K562 (cell line): Measurements from ENCODE around the gene ST6GAL1. TPM values are rescaled to one million over a fixed set of nuclear protein-coding genes. Genes with fewer than 3 reads are reported as not detected.
A peak's percentile ranks its signal among the peaks of the same experiment; 100 is the strongest.

Experiments
- CHAMP1 ChIP-seq: fragments of 450-650 bp; IDR thresholded peaks from 2 replicates; pipeline ENCODE4 v1.6.1; 2016; ENCODE audit warnings: mild to moderate bottlenecking
- DPF2 ChIP-seq: fragments of 450-650 bp; IDR thresholded peaks from 2 replicates; pipeline ENCODE4 v1.6.1; 2016
- E4F1 ChIP-seq: fragments of 250-450 bp; sonication (Bioruptor Pico); IDR thresholded peaks from 2 replicates; pipeline ENCODE4 v1.5.0; 2021; ENCODE audit warnings: mild to moderate bottlenecking, borderline replicate concordance
- EP300 ChIP-seq: IDR thresholded peaks from 2 replicates; pipeline ENCODE4 v1.6.1; 2012; ENCODE audit warnings: low read length, improper control_type of control experiment
- GATA2 ChIP-seq: sonication (generic); formaldehyde crosslinking; IDR thresholded peaks from 2 replicates; pipeline ENCODE4 v1.4.0; 2020; ENCODE audit warnings: mild to moderate bottlenecking, missing genetic modification reagents
- HNRNPLL ChIP-seq: fragments of 200-400 bp; formaldehyde crosslinking; IDR thresholded peaks from 2 replicates; pipeline ENCODE4 v1.6.1; 2017; ENCODE audit warnings: low read length, low read depth, mild to moderate bottlenecking; ENCODE audit not compliant: poor library complexity, severe bottlenecking
- ILF3 ChIP-seq: fragments of 450-650 bp; IDR thresholded peaks from 2 replicates; pipeline ENCODE4 v1.6.1; 2018; ENCODE audit warnings: antibody characterized with exemption, mild to moderate bottlenecking, moderate library complexity, borderline replicate concordance
- JUNB ChIP-seq: fragments of 450-650 bp; formaldehyde crosslinking; conservative IDR thresholded peaks from 2 replicates; pipeline ENCODE4 v1.4.0; 2020; ENCODE audit warnings: mild to moderate bottlenecking
- LCOR ChIP-seq: sonication (generic); formaldehyde crosslinking; IDR thresholded peaks from 2 replicates; pipeline ENCODE4 v1.8.0; 2022; ENCODE audit warnings: mild to moderate bottlenecking, missing genetic modification reagents
- MTF1 ChIP-seq: fragments of 250-450 bp; sonication (Bioruptor Pico); IDR thresholded peaks from 2 replicates; pipeline ENCODE4 v1.9.0; 2021; ENCODE audit warnings: moderate library complexity, mild to moderate bottlenecking, inconsistent platforms, borderline replicate concordance
- MYC ChIP-seq, 2 experiments: fragments of 250-450 bp in 1 of 2; sonication (Bioruptor Pico) in 1 of 2; IDR thresholded peaks; 2 replicates each; pipeline versions ENCODE4 v1.5.1 to v1.6.1; 2012 to 2021; ENCODE audit warnings: low read depth in 2 of 2, borderline replicate concordance in 1 of 2, improper control_type of control experiment in 1 of 2, low read length in 1 of 2, mild to moderate bottlenecking in 1 of 2, moderate library complexity in 1 of 2
- NCOR1 ChIP-seq: fragments of 450-650 bp; IDR thresholded peaks from 2 replicates; pipeline ENCODE4 v1.6.1; 2016; ENCODE audit warnings: mild to moderate bottlenecking, moderate library complexity
- NFIX ChIP-seq: fragments of 250-450 bp; sonication (Bioruptor Pico); IDR thresholded peaks from 2 replicates; pipeline ENCODE4 v1.4.0; 2020; ENCODE audit warnings: low read depth, mild to moderate bottlenecking, moderate library complexity
- PTBP1 ChIP-seq: fragments of 200-400 bp; formaldehyde crosslinking; IDR thresholded peaks from 2 replicates; pipeline ENCODE4 v1.6.1; 2017; ENCODE audit warnings: low read depth, low read length
- RUNX1 ChIP-seq: sonication (generic); IDR thresholded peaks from 2 replicates; pipeline ENCODE4 v1.6.1; 2016; ENCODE audit warnings: antibody characterized with exemption, low read depth
- SMAD4 ChIP-seq: fragments of 250-450 bp; sonication (Bioruptor Pico); conservative IDR thresholded peaks from 2 replicates; pipeline ENCODE4 v1.8.0; 2021; ENCODE audit warnings: inconsistent platforms, mild to moderate bottlenecking, moderate library complexity
- SMARCA5 ChIP-seq: fragments of 450-650 bp; IDR thresholded peaks from 2 replicates; pipeline ENCODE4 v1.6.1; 2016
- TOE1 ChIP-seq, 2 experiments: fragments of 450-650 bp in 1 of 2; sonication (generic) in 1 of 2; formaldehyde crosslinking in 1 of 2; IDR thresholded peaks; 2 replicates each; pipeline versions ENCODE4 v1.7.1 to v1.8.0; 2016 to 2022; ENCODE audit warnings: borderline replicate concordance in 2 of 2, mild to moderate bottlenecking in 2 of 2, antibody characterized with exemption in 1 of 2, inconsistent platforms in 1 of 2, low read depth in 1 of 2, missing genetic modification reagents in 1 of 2, moderate library complexity in 1 of 2
- ZBTB17 ChIP-seq: fragments of 450-650 bp; formaldehyde crosslinking; IDR thresholded peaks from 2 replicates; pipeline ENCODE4 v1.4.0; 2020; ENCODE audit warnings: mild to moderate bottlenecking
- ZFP36 ChIP-seq: fragments of 150-350 bp; IDR thresholded peaks from 2 replicates; pipeline ENCODE4 v1.6.1; 2018; ENCODE audit warnings: low read length, low read depth; ENCODE audit not compliant: partially characterized antibody
- ZNF121 ChIP-seq: sonication (generic); formaldehyde crosslinking; conservative IDR thresholded peaks from 2 replicates; pipeline ENCODE4 v1.8.0; 2022; ENCODE audit warnings: missing genetic modification reagents
- ZNF639 ChIP-seq, 2 experiments: fragments of 200-800 bp in 1 of 2; sonication (Bioruptor generic) in 1 of 2; sonication (generic) in 1 of 2; formaldehyde crosslinking in 1 of 2; IDR thresholded peaks in 1 of 2; conservative IDR thresholded peaks in 1 of 2; 2 replicates each; pipeline versions ENCODE4 v1.5.0 to v1.6.1; 2016 to 2020; ENCODE audit warnings: missing compliant biosample characterization in 1 of 2, missing genetic modification characterization in 1 of 2, missing genetic modification reagents in 1 of 2
- ZZZ3 ChIP-seq: fragments of 450-650 bp; IDR thresholded peaks from 2 replicates; pipeline ENCODE4 v1.6.1; 2016; ENCODE audit warnings: antibody characterized with exemption, mild to moderate bottlenecking, moderate library complexity
- polyA plus RNA-seq, 8 experiments: library from polyadenylated mRNA; depleted of rRNA in 4 of 8; stranded (reverse) in 5 of 8; unstranded in 3 of 8; fragments of >200 nt; fragmentation: Nextera tagmentation in 2 of 8; fragmentation: Illumina TruSeq in 1 of 8; extraction: Ambion mirVana in 2 of 8; extraction: Trizol in 1 of 8; gene quantifications; 2 replicates each; pipeline versions ENCODE4 v1.2.1 to v1.2.3, GENCODE V29; 2011 to 2014; ENCODE audit warnings: inconsistent platforms in 1 of 8, missing spikeins in 1 of 8
- total RNA-seq, 7 experiments: library from RNA; depleted of rRNA in 6 of 7; stranded (reverse); fragments of >200 nt in 6 of 7; fragmentation: Illumina TruSeq in 2 of 7; extraction: Trizol in 2 of 7; gene quantifications; 2 replicates each; pipeline versions ENCODE4 v1.2.1 to v1.2.3, GENCODE V29; 2011 to 2021; ENCODE audit warnings: low replicate concordance in 1 of 7

Gene ST6GAL1
- total and polyA plus RNA-seq, 9 of the 15 experiments (the other 6 are each of a cell fraction or from before 2014, with no cell fraction given) = 31.9 to 145 (median 71.0) TPM

- no peak for TF ChIP-seq E4F1 (CRISPR knock-in tag)
- TF ChIP-seq PTBP1 = no peak
- no peak for TF ChIP-seq ZBTB17 (CRISPR knock-in tag)
- no peak; the same call in 1 of the 2 replicates for TF ChIP-seq DPF2
- no peak for TF ChIP-seq MTF1 (CRISPR knock-in tag)
- TF ChIP-seq RUNX1 = no peak
- TF ChIP-seq SMARCA5 = no peak
- TF ChIP-seq NFIX (CRISPR knock-in tag) = no peak
- no peak for TF ChIP-seq JUNB
- no peak for TF ChIP-seq CHAMP1
- no peak for TF ChIP-seq NCOR1
- TF ChIP-seq MYC (IDR thresholded peaks at IDR 0.05; ENCODE audit: low read depth, low read length) = 0 out of 2 replicates have a peak, but pooled peaks have one; percentile 43
- no peak for TF ChIP-seq MYC (CRISPR knock-in tag; IDR thresholded peaks at IDR 0.05; ENCODE audit: borderline replicate concordance, low read depth)
- peak; percentile 52; the same call in 1 of the 2 replicates for TF ChIP-seq EP300
- peak; percentile 73 for TF ChIP-seq SMAD4
- TF ChIP-seq ZNF121 (CRISPR knock-in tag) = no peak
- TF ChIP-seq GATA2 (CRISPR knock-in tag) = no peak
- no peak for TF ChIP-seq ZZZ3
- no peak for TF ChIP-seq TOE1 (IDR thresholded peaks at IDR 0.05; ENCODE audit: borderline replicate concordance)
- TF ChIP-seq TOE1 (CRISPR knock-in tag; IDR thresholded peaks at IDR 0.05; ENCODE audit: borderline replicate concordance, low read depth) = no peak
- no peak for TF ChIP-seq HNRNPLL
- no peak for TF ChIP-seq ZNF639 (CRISPR knock-in tag; conservative IDR thresholded peaks at IDR 0.05 in 1 of 2, IDR thresholded peaks at IDR 0.05 in 1 of 2)
- no peak for TF ChIP-seq ILF3
- TF ChIP-seq LCOR (CRISPR knock-in tag) = no peak
- no peak for TF ChIP-seq ZFP36
These were observed 29.1 kb upstream of the ST6GAL1 start (continued) for GRCh38 chr3:186901135-186901734.
